ENCODE results near the gene IFITM1.
A peak's percentile ranks its signal among the peaks of the same experiment; 100 is the strongest.

IFITM1 gene

DNA sequence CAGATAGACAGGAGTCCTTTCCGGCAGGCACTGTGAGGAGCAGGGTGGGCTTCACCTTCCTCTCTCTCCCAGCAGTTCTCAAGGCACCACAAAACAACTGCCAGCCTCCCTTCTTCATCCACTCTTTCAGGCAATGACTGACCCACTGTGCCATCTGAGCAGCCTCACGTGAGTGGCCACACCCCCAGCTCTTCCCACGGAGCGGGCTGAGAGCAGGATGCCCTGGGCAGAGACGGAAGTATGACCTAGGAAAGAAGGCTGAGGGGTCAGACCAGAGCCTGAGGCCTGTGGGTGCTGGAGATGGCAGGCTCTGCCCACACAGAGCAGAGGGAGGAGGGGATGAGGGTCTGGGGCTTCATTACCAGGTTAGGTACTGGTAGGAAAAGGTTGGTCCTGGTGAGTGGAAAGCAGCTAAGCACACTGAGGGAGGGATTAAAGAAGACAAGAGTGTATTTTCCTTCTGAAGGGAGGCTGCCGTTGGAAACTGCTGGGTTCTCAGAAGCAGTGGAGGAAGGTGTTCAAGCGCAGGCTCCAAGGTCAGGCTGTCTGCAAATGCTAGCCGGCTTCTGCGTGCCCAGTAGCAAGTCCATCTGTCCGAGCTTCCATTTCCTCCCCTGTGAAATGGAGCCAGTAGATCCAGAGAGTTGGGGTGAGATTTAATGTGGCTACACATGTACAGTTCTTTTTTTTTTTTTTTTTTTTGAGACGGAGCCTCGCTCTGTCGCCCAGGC, 31.0 kb upstream of the IFITM1 start:
- no peak for DNase-seq

DNA sequence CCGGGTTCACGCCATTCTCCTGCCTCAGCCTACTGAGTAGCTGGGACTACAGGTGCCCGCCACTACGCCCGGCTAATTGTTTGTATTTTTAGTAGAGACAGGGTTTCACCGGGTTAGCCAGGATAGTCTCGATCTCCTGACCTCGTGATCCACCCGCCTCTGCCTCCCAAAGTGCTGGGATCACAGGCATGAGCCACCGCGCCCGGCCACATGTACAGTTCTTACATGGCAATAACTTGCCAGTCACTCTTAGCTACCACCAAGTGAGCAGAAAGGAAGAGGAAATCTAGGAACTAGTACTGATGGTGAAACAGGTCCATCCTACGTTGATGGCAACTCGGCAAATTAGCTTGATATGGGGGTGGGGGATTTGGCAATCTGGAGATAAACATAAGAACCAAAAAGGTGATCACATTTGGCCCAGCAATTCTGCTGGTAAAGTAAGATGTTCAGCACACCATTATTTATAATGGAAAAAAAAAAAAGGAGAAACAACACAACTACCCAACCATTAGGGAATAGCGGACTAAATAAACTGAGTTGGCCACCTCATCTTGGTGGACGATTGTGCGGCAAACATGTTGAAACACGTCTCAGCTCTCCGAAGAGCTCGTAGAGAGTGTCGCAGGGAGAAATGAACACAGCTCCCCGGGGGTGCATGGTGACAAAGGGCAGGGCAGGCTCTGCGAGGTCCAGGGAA, 30.3 kb upstream of the IFITM1 start:
- DNase-seq = no peak

GRCh38 chr11:284105-285020, 29.5 kb upstream of the IFITM1 start:
- DNase-seq = no peak

DNA sequence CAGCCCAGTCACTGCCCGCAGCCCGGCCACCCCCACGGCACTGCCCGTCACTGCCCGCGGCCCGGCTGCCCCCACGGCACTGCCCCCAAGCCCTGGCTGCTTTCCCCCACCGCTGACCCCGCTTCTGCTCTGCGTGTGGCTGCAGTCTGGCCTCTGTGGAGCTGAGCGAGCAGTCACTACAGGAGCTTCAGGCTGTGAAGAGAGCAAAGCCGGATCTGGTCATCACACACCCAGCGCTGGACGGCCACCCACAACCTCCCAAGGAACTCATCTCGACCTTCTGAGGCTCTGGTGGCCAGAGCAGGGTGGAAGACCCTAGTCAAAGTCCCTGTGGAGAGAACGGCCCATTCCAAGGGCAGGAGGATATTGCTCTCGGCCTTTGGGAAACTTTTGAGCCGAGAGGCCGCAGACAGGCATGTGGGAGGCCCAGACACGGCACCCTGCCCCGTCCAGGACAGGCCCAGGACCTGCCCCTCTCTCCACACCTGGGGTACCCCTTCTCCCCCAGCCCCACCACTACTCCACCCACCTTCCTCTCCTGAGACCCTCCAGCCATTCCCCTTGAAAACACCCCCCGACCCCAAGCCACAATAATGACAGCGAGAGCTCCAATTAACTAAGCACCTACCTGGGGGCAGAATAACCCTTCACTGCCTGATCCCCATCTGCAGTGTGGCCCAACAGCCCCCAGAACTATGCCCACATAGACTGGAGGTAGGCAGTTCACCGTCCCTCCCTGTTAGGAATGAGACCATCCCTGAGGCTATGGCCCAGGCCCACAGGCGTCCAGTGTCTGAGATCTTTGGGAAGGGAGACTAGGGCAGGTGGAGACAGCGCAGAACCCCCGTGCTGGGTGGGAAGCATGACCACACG, 28.6 kb upstream of the IFITM1 start:
- no peak for DNase-seq

DNA sequence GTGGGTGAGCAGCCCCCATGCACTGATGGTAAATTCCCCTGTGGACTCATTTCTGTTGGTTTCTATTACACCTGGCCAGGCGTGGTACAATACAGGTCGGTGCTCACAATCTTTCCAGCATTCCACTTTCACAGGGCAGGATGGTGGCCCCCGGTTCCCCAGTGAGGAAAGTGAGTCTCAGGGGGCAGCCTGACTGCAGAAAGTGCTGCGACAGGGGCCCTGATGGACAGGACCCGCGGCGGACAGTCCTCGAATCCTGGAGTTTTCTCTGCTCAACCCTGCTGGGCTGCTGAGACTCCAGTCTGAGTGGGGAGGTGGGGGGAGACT, 28.0 kb upstream of the IFITM1 start:
- DNase-seq = no peak

GRCh38 chr11:286977-287820, 26.6 kb upstream of the IFITM1 start:
- DNase-seq = peak; percentile 57

GRCh38 chr11:287821-288477, 25.9 kb upstream of the IFITM1 start:
- no peak for DNase-seq

DNA sequence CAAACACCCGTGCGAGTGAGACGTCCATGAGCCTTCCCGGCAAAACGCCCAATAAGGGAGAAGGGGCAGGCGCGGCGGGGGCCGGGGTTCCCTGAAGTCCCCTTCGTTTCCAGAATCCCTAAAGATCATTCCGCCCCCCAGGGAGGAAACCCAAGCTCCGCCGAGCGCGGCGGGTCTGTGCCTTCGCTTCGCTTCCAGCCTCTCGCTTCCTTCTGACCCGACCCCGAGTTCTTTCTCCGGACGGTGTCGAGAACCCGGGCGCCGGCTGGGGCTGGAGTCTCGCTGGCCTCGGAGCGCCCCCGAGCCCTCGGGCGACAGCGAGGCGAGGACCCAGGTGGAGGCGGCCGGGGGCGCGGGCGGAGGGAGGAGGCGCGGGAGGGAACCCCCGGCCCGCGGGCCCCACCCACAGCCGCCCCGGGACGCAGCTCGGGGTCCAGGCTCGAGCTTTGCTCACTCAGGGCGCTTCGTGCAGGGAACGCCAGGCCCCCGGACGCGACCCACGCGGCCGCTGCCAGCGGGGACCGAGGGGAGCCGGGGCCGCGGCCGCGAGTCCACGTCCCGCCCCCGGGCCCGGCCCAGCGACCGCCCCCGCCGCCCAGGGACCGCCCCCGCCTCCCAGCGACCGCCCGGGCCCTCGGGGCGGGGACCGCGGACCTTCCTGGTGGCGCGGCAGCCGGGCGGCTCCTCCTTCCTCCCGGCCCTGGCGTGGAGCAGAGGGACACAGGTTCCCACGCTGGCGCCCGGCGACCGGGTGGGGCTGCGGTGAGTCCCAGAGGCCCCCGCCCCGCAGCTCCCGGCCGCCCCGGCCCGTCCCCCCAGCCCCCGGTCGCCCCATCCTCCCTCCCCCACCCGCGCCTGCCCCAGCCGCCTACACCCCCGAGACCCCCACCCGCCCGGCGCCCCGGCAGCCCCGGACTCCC, 25.1 kb upstream of the IFITM1 start, which contains the start of gene PGGHG:
Gene PGGHG, plus strand, starts transcription at position 649 of the 920 bp plus-strand sequence. CDS start 691 bp downstream, outside the sequence.
- DNase-seq = no peak

DNA sequence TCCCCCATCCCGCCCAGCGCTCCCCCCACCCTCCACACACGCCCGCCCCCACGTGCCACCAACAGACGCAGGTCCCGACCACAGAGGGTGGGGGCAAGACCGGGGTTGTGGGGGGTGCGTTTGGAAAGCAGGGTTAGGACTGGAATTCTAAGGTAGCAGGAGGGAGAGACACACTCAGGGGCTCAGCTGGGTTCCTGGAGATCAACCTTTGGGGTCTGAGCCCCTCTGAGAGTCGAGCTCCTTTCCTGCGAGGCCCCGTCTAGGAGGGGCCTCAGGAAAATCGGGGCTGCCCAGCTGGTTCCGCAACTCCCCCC, 24.5 kb upstream of the IFITM1 start:
- no peak for DNase-seq

GRCh38 chr11:289712-290620, 23.9 kb upstream of the IFITM1 start:
- no peak for DNase-seq

DNA sequence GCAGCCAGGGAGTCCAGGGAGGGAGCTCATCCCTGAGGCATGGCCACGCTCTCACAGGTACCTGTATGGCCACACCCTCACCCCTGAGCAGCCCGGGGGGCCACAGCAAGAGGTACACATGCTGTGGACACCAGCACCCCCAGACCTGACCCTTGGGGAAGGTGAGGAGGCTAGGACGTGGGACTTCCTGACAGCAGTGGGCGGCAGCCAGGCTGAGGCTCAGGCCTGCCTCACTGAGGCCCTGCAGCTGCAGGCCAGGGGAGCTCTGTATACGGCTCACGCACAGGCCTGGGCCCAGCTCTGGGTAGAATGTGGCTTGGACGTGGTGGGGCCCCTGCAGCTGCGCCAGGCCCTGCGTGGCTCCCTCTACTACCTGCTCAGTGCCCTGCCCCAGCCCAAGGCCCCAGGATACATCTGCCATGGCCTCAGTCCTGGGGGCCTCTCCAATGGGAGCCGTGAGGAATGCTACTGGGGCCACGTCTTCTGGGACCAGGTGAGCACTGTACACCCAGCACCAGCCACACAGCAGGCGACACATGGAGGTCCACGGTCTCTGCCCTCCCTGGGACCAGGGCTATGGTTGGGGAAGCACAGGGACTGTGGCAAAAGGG, 23.1 kb upstream of the IFITM1 start:
- DNase-seq = no peak

- no peak for DNase-seq
Observed at GRCh38 chr11:291281-292210, 22.3 kb upstream of the IFITM1 start.

GRCh38 chr11:292211-293121, 21.4 kb upstream of the IFITM1 start:
- DNase-seq = no peak

GRCh38 chr11:293271-293851, 20.5 kb upstream of the IFITM1 start:
- no peak for DNase-seq

DNA sequence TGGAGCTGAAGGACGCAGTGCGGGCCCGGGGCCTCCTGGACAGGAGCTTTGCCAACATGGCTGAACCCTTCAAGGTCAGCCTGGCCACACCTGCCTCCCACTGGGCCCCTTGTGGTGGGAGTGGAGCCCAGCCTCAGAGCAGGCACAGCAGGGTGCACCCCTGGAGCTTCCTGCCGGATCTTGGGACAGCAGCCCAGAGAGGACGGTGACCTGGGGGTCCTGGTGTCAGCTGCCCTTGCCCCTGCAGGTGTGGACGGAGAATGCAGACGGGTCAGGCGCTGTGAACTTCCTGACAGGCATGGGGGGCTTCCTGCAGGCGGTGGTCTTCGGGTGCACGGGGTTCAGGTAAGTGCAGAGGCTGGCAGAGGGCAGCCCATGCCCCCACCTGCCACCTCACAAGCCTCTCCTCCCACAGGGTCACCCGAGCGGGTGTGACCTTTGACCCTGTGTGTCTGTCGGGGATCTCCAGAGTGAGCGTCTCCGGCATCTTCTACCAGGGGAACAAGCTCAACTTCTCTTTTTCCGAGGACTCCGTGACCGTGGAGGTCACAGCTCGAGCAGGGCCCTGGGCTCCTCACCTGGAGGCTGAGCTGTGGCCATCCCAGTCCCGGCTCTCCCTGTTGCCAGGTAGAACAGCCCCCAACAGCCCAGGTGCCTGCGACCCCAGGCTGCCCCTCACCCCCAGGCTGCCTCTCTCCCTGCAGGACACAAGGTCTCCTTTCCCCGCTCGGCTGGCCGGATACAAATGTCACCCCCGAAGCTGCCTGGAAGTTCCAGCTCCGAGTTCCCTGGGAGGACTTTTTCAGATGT, 19.8 kb upstream of the IFITM1 start:
- DNase-seq = no peak
